ENCODE data around the gene ANP32E. TPM values are rescaled to one million over a fixed set of nuclear protein-coding genes. Genes with fewer than 3 reads are reported as not detected.
A peak's percentile ranks its signal among the peaks of the same experiment; 100 is the strongest.

Gene ANP32E
- polyA plus RNA-seq, 3 donors = 4.6 to 26.6 (median 20.4) TPM

- Histone ChIP-seq H3K27me3 (ENCODE audit: control insufficient read depth in 2 of 2, insufficient read depth in 2 of 2, low read length in 2 of 2) (peaks cover 38 to 44% of the 10 kb centered on the region in 2 donors), H3K36me3 (replicated peaks in 1 of 2; ENCODE audit: control insufficient read depth in 1 of 2, insufficient read depth in 2 of 2, low read length in 2 of 2) (peaks cover 0 to under 1% of the 10 kb centered on the region in 2 donors), H3K79me2 (ENCODE audit: insufficient read depth, low read length) (no peaks in the 10 kb centered on the region), H3K4me3 (replicated peaks in 1 of 3; ENCODE audit: low read depth in 2 of 3, low read length in 3 of 3) (no peak overlapping the region), H3K27ac (ENCODE audit: low read depth in 1 of 2, low read length in 2 of 2) (no peak overlapping the region), H3K9ac (ENCODE audit: insufficient read depth, low read length, poor library complexity, severe bottlenecking) (no peak overlapping the region), H3K9me3 (replicated peaks in 1 of 2; ENCODE audit: control insufficient read depth in 1 of 2, insufficient read depth in 1 of 2, low read length in 2 of 2) (no peaks in the 10 kb centered on the region), H4K20me1 (ENCODE audit: insufficient read depth, low read length) (no peaks in the 10 kb centered on the region), H2AFZ (ENCODE audit: insufficient read depth, low read depth, low read length, poor library complexity, severe bottlenecking) (no peak overlapping the region), H3K4me1 (ENCODE audit: control insufficient read depth in 1 of 2, insufficient read depth in 2 of 2, low read length in 2 of 2) (peaks cover 14 to 15% of the 10 kb centered on the region in 2 donors), H3K4me2 (replicated peaks; ENCODE audit: extremely low read depth, low read length, poor library complexity, severe bottlenecking) (no peak overlapping the region)
- H3K4me3 Mint-ChIP-seq = peak overlapping the region in 1 of 2 donors; percentile 90
- no peak for DNase-seq
- peaks cover 2 to 6% of the 10 kb centered on the region in 2 donors for H3K36me3 Mint-ChIP-seq
- H3K4me1 Mint-ChIP-seq = peaks cover 24% of the 10 kb centered on the region
- intact Hi-C loops (cut with micrococcal nuclease) = loop anchor here in 1 of 2 donors (10.0 kb wide), 1 partner anchor 46 kb away; no protein-coding TSS in a partner anchor
- TF ChIP-seq, protein P1, sequence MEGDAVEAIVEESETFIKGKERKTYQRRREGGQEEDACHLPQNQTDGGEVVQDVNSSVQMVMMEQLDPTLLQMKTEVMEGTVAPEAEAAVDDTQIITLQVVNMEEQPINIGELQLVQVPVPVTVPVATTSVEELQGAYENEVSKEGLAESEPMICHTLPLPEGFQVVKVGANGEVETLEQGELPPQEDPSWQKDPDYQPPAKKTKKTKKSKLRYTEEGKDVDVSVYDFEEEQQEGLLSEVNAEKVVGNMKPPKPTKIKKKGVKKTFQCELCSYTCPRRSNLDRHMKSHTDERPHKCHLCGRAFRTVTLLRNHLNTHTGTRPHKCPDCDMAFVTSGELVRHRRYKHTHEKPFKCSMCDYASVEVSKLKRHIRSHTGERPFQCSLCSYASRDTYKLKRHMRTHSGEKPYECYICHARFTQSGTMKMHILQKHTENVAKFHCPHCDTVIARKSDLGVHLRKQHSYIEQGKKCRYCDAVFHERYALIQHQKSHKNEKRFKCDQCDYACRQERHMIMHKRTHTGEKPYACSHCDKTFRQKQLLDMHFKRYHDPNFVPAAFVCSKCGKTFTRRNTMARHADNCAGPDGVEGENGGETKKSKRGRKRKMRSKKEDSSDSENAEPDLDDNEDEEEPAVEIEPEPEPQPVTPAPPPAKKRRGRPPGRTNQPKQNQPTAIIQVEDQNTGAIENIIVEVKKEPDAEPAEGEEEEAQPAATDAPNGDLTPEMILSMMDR (IDR thresholded peaks at IDR 0.05) = no peak
- WGBS (ENCODE audit: insufficient coverage) = 86% methylated on average over 4 of the region's 4 CpGs
- H3K27me3 Mint-ChIP-seq (ENCODE audit: low read depth in 3 of 3) = peaks cover 42 to 49% (median 47%) of the 10 kb centered on the region in 3 donors
- no peak overlapping the region for H3K27ac Mint-ChIP-seq
- peaks cover 0 to 9% (median 2%) of the 10 kb centered on the region in 7 donors for H3K9me3 Mint-ChIP-seq
Measured at GRCh38 chr1:150259217-150259616, 23.3 kb upstream of the ANP32E start.

DNA sequence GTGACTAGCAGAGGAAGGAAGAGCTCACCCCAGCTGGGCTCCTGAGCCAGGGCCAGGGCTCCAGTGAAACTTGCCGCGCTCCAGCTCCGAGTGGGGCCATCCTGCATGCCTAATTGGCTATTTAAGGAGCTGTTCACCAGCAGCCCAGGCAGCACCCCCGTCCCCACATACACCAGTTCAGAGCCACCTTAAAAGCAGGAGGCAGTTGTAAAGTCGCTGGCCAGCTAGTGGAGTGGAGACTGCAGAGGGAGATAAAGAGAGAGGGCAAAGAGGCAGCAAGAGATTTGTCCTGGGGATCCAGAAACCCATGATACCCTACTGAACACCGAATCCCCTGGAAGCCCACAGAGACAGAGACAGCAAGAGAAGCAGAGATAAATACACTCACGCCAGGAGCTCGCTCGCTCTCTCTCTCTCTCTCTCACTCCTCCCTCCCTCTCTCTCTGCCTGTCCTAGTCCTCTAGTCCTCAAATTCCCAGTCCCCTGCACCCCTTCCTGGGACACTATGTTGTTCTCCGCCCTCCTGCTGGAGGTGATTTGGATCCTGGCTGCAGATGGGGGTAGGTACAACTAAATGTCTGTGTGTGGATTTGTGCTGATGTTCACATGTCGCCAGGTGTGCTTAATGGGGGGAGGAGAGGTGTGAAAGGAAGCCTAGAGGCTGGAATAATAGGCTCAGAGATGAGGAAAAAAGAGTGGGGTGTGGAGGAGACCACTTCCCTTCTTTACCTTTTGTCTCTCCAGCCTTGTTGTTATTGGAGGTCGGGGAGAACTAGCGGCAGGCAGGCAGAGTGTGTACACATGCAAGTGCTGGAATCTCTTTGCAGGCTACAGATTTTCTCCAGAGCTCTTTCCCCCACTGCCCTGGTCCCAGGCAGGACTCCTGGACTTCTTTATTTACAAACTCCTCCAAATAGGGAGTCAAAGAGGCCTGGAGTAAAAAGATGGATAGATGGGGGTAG lies 22.0 kb upstream of the ANP32E start, which contains the start of gene CA14:
TSS of gene CA14 (plus strand) at position 151 of the 962 bp plus-strand sequence. CDS start at position 506, 355 bp downstream.
- Histone ChIP-seq H3K4me2 (replicated peaks; ENCODE audit: extremely low read depth, low read length, poor library complexity, severe bottlenecking) (peak within 1 kb of the TSS; percentile 89), H2AFZ (ENCODE audit: insufficient read depth, low read depth, low read length, poor library complexity, severe bottlenecking) (no peak within 1 kb of the TSS), H3K9me3 (replicated peaks in 1 of 2; ENCODE audit: control insufficient read depth in 1 of 2, insufficient read depth in 1 of 2, low read length in 2 of 2) (no peaks in the 10 kb centered on the region), H3K27ac (ENCODE audit: low read depth in 1 of 2, low read length in 2 of 2) (no peak within 1 kb of the TSS), H3K4me3 (replicated peaks in 1 of 3; ENCODE audit: low read depth in 2 of 3, low read length in 3 of 3) (no peak within 1 kb of the TSS), H3K27me3 (ENCODE audit: control insufficient read depth in 2 of 2, insufficient read depth in 2 of 2, low read length in 2 of 2) (peaks cover 38 to 44% of the 10 kb centered on the region in 2 donors), H3K4me1 (ENCODE audit: control insufficient read depth in 1 of 2, insufficient read depth in 2 of 2, low read length in 2 of 2) (peaks cover 14 to 15% of the 10 kb centered on the region in 2 donors), H3K79me2 (ENCODE audit: insufficient read depth, low read length) (no peaks in the 10 kb centered on the region), H3K36me3 (replicated peaks in 1 of 2; ENCODE audit: control insufficient read depth in 1 of 2, insufficient read depth in 2 of 2, low read length in 2 of 2) (no peaks in the 10 kb centered on the region), H3K9ac (ENCODE audit: insufficient read depth, low read length, poor library complexity, severe bottlenecking) (no peak within 1 kb of the TSS), H4K20me1 (ENCODE audit: insufficient read depth, low read length) (no peaks in the 10 kb centered on the region)
- Mint-ChIP-seq H3K4me3 (peak within 1 kb of the TSS in 1 of 2 donors; percentile 90), H3K4me1 (peaks cover 24% of the 10 kb centered on the region), H3K36me3 (peaks cover 0 to 6% of the 10 kb centered on the region in 2 donors), H3K9me3 (peaks cover 0 to 9% (median 4%) of the 10 kb centered on the region in 7 donors), H3K27ac (no peak within 1 kb of the TSS), H3K27me3 (ENCODE audit: low read depth in 3 of 3) (peaks cover 47 to 55% (median 52%) of the 10 kb centered on the region in 3 donors)
- DNase-seq = no peak
- TF ChIP-seq, protein P1 (IDR thresholded peaks at IDR 0.05) = no peak
- 51% methylated on average over 4 of the region's 13 CpGs for WGBS (ENCODE audit: insufficient coverage)
- intact Hi-C loops (cut with micrococcal nuclease) = loop anchor here (2.0 to 10.0 kb wide), 2 partner anchors 23 to 47 kb away; no protein-coding TSS in a partner anchor

Measured in CD14-positive monocyte (primary cell).